GM21619 (cell line): ENCODE measurements around the gene TSEN54.

Experiments
- ATAC-seq: cut with Tn5 transposase; IDR thresholded peaks from one replicate; pipeline ENCODE4 v1.9.1; 2021; ENCODE audit not compliant: unreplicated experiment

Gene TSEN54

DNA sequence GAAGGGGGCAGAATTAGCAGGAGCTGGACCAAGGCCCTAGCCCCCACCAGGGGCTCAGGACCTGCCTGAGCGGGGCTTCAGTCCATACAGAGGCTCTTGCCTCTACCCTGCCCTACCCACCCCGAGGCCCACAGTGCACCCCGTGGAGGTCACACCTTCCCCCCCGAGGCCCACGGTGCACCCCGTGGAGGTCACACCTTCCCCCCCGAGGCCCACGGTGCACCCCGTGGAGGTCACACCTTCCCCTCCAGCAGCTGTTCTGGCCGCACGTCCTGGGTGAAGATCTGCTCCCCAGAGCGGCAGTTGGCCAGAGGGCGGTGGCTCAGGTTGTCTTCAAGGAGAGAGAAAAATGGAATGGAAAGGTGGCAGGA is 12.4 kb upstream of the TSEN54 start:
- no peak for ATAC-seq

DNA sequence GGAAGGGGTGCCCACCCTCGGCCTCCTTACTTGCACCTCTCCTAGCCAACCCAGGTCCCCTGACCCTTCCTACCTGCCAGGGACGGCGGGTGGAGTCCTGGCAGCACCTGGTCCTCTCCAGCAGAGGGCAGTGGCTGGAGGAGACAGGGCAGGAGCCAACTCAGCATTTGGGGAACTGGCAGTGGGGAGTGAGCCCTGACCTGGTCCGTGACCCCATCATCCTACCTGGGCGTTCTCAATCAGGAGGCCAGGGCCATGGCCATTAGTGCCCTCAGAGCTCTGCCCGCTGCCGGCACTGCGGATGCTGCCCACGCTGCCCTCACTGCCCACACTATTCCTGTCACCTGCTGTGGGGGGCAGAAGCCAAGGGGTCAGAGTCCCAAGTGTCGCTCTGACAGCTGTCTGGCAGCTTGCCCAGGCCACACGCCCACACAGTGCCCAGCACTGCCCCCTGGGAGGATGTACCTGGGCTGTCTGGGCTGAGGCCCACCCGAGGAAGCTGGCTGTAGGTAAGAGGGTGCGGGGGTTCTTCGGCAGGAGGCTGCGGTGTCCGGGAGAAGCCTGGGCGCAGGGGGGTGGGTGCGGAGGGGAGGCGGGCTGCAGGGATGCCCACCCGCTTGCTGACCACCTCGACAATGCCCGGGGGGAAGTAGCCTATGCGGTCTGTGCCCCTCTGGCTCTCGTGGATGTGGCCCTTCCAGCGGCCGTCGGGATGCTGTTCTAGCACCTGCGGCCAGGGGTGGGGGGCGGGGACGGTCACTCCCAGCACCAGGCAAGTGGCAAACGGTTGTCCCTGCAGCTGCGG is 11.8 kb upstream of the TSEN54 start:
- ATAC-seq: no peak

DNA sequence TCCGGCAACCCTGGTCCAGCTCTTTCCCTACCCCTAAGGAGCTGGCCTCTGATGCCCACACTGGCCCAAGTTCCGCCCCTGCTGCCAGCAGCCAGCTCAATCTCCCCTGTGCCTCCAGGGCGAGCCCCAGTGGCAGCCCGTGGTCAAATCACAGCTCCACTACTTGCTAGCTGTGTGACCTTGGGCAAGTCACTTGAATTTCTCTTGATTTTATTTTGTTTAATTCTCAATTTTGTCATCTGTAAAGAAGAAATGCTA is 11.2 kb upstream of the TSEN54 start:
- no peak for ATAC-seq

- no peak for ATAC-seq
Observed at GRCh38 chr17:75505640-75506039, 10.7 kb upstream of the TSEN54 start.

DNA sequence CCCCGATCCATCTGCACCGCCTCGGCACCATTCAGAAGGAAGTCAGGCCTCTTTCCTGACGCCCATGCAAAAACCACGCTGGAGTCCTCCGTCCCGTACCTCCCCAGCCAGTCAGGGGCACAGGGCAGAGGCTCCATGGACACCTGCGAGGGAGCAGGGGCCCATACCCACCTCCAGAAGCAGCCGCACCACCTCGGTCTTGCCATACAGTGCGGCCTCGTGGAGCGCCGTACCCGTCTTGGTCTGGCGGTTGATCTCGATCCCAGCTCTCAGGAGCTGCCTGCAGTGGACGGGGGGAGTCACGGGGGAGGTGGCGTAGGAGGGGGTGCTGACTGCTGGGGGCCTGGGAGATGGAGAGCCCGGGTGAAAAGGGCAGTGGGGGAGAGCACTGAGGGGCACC is 10.2 kb upstream of the TSEN54 start:
- no peak for ATAC-seq

DNA sequence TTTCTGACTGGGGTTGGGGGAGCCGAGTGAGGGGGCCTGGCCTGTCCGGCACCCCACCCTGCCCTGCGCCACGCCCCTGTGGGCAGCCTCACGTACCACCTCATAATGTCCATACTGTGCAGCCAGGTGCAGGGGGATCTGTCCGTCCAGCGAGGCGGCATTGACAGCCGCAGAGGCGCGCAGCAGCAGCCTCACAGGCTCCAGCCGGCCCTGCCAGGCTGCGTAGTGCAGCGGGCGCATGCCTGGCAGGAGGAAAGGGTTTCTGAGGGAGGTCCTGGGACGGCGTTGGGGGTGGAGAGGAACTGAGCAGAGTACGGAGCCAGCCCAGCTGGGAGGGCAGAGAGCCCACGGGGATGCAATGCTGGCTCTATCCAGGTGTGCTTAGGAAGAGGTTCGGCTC is 9.4 kb upstream of the TSEN54 start:
- ATAC-seq: no peak

GRCh38 chr17:75507733-75508719 is 8.3 kb upstream of the TSEN54 start:
- no peak for ATAC-seq

- ATAC-seq: no peak
Observed at GRCh38 chr17:75508931-75509361, 7.4 kb upstream of the TSEN54 start.

GRCh38 chr17:75509528-75510258 is 6.6 kb upstream of the TSEN54 start:
- ATAC-seq: no peak

GRCh38 chr17:75511270-75511609 is 5.1 kb upstream of the TSEN54 start:
- ATAC-seq: no peak

GRCh38 chr17:75511610-75512575 is 4.4 kb upstream of the TSEN54 start:
- no peak for ATAC-seq

GRCh38 chr17:75512926-75513640 is 3.2 kb upstream of the TSEN54 start:
- ATAC-seq: no peak

DNA sequence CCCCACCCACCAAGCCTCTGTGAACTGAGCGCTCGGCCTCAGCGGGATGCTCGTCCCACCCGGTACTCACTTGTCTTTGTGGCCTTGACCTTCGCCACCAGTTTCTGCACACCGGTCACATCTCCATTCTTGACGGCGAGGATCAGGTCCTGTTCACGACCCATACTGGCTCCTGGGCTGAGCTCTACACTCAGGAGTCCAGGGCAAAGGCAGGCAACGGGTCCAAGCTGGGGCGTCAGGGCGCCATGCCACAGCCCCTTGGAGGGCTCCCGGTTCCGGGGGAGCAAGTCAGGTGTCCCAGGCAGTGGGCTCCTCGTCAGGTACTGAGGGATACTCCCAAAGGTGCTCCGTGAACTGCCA is 2.7 kb upstream of the TSEN54 start:
- no peak for ATAC-seq

DNA sequence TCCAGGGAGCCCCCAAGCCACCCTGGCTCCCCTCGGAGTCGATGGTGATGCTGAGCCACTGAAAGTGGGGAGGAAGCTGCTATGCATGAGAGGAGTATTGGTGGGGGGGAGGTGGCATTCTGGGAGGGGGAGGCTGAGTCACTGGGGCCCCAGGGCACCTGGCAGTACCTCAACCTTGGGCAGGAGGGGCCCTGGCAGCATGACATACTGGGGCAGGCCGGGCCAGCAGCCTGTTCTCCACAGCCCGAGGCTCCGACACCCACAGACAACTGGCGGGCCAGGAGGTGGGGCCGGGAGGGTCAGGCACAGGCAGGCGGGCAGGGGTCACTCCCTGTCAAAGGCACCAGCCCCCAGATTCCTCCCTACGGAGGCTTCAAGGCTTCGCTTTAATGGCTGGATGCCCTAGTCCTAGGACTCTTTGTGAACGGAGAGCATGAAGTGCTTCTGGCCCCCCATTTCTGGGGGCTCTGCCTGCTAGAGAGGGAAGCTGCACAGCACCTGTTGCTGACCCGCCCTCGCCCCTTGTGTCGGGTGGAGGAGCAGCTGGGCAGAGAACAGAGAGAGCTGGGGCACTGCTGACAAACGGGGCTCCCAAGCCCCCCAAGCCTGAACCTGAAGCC is 1.9 kb upstream of the TSEN54 start:
- no peak for ATAC-seq

DNA sequence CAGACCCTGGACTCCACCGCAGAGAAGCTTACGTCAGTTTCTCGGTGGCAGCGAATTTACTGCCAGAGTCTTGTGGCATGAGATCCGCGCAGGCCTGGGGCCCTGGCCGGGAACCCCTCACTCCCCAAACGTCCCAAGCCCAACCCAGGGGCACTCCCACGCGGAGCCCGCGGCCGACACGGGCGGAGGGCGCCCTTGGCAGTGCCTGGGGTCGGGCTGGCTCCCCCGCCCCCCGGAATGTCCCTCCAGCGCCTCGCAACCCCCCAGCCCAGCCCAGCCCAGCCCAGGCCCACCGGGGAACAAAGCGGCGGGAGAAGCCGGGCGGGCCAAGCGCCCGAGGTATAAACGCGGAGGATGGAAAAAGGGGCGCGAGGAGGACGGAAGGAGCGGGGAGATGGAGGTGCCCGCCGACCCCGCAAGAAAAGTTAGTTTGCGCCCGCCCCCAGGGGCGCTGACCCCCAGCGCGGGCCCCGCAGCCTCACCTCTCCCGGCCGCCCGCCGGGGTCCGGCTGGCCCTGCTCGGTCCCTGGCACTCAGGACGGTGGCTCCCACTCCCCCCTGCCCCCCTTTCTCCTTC is 1.3 kb upstream of the TSEN54 start:
- peak; percentile 1 for ATAC-seq

GRCh38 chr17:75515496-75516254 is 653 bp upstream of the TSEN54 start, which contains the start of gene CASKIN2:
Gene CASKIN2, minus strand, starts transcription at chr17:75515537. Its CDS starts 1,733 bp downstream, at chr17:75513804.
- ATAC-seq: peak; percentile 34

DNA sequence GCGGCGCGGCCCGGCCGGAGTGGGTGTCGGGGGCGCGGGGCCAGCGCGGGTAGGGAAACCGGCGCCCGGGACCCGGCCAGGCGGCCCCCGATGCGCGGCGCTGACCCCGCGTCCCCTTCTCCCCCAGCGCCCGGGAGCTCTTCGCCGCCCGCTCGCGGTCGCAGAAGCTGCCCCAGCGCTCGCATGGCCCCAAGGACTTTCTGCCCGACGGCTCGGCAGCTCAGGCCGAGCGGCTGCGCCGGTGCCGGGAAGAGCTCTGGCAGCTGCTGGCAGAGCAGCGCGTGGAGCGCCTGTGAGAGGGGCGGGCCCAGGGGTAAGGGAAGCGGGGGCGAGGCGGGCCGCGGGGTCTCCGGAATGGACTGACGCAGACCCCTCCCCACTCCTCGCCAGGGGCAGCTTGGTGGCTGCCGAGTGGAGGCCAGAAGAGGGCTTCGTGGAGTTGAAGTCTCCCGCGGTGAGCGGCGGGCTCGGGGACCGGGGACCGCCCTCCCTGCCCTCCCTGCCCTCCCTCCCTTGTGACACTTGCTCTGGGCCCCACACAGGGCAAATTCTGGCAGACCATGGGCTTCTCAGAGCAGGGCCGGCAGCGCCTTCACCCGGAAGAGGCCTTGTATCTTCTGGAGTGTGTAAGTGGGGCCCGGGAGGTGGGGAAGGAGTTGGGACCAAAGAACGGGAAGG is 430 bp downstream of the TSEN54 start:
- ATAC-seq: peak; percentile 23
